Lower leg skin (tissue), 4 donors: ENCODE data around the gene UBE3D. TPM values are rescaled to one million over a fixed set of nuclear protein-coding genes. Genes with fewer than 3 reads are reported as not detected.
"Not testable (repeated sequence)": the region's sequence is repeated elsewhere in the genome, so short reads cannot be mapped to it uniquely, and the experiment has no call there.

Experiments
- DNase-seq, 2 donors: peaks; one replicate each; pipeline ENCODE4 v3.0.0-alpha.2; 2019; ENCODE audit warnings: low spot score in 2 of 2
- H3K4me3 ChIP-seq: fragments of 200-600 bp; sonication (generic); 2 replicates; pipeline ENCODE4 v1.5.1; 2017; ENCODE audit warnings: mild to moderate bottlenecking, low read depth; ENCODE audit not compliant: poor library complexity, severe bottlenecking
- POLR2A ChIP-seq, 2 donors: fragments of 450-650 bp; IDR thresholded peaks; one replicate each; pipeline ENCODE4 v1.6.1; 2016 to 2017; ENCODE audit warnings: antibody characterized with exemption in 2 of 2, mild to moderate bottlenecking in 1 of 2, moderate library complexity in 1 of 2
- WGBS, 2 donors: methylation state at CpG; one replicate each; pipeline ENCODE4 v1.1.5; 2018; 5-methylcytosine and 5-hydroxymethylcytosine counted together
- intact Hi-C: fragments of 100-400 bp; cut with DNase I; formaldehyde crosslinking; loops from one replicate; pipeline ENCODE4 v1.15.0; 2023; ENCODE audit warnings: low total_unique reads
- total RNA-seq, 4 donors: library from RNA; depleted of rRNA; stranded (reverse); fragments of >200 nt; gene quantifications; one replicate each; pipeline ENCODE4 v1.1.0, GENCODE V29; 2016
- TF ChIP-seq, protein P1 (sequence below), 3 donors: fragments of 450-650 bp; IDR thresholded peaks; one replicate each; pipeline ENCODE4 v1.5.1; 2016; ENCODE audit warnings: antibody characterized with exemption in 3 of 3, mild to moderate bottlenecking in 3 of 3, moderate library complexity in 2 of 3

UBE3D gene
- total RNA-seq, 4 donors from 2014 or later, result 5.1 to 5.8 (median 5.2) TPM

DNA sequence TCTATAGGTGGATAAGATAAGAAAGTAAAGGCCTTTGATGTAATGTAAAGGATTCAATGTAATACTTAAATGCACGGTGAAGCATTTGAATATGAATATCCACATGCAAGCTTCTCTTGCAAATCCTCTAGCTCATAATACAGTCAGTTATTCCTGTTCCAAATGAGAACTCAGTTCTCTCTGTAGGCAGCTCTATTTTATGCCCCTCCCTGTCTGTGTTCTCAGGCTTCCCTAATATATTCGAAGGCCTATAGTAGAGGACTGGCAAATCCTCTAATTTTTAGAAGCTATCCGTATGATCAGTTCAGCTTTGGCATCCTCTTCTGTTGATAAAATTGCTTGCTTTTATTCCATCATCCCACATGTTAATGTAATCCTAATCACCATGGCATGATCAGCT, 200.2 kb downstream of the UBE3D start:
- TF ChIP-seq POLR2A (IDR thresholded peaks at IDR 0.05), result no peak
- TF ChIP-seq, protein P1, sequence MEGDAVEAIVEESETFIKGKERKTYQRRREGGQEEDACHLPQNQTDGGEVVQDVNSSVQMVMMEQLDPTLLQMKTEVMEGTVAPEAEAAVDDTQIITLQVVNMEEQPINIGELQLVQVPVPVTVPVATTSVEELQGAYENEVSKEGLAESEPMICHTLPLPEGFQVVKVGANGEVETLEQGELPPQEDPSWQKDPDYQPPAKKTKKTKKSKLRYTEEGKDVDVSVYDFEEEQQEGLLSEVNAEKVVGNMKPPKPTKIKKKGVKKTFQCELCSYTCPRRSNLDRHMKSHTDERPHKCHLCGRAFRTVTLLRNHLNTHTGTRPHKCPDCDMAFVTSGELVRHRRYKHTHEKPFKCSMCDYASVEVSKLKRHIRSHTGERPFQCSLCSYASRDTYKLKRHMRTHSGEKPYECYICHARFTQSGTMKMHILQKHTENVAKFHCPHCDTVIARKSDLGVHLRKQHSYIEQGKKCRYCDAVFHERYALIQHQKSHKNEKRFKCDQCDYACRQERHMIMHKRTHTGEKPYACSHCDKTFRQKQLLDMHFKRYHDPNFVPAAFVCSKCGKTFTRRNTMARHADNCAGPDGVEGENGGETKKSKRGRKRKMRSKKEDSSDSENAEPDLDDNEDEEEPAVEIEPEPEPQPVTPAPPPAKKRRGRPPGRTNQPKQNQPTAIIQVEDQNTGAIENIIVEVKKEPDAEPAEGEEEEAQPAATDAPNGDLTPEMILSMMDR (IDR thresholded peaks at IDR 0.05), result no peak
- no peak for DNase-seq
- WGBS, 2 donors, result 73 to 84% methylated on average over 3 of the region's 3 CpGs
- intact Hi-C loops, result no loop called here
- no peak overlapping the region for H3K4me3 ChIP-seq

DNA sequence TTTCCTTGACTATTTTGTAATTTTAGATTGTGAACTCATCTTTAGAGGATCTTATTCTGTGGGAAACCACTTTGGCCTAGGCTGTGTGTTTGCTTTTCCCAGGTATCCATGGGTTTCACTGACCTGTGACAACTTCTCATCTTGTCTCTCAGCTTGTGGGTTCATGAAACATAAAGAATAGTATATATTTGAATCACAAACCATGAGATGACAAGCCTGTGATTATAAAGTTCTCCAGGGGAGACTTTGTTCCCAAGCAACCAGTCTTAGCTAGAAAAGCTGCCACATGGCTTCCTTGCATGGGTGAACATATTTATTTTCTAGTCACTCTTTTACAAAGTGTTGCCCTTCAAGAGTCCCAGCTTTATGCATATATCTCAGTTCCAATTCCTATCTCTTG, 201.9 kb downstream of the UBE3D start:
- no peak overlapping the region for H3K4me3 ChIP-seq
- TF ChIP-seq, protein P1 (IDR thresholded peaks at IDR 0.05), result no peak
- no peak for TF ChIP-seq POLR2A (IDR thresholded peaks at IDR 0.05)
- no peak for DNase-seq
- intact Hi-C loops, result no loop called here

DNA sequence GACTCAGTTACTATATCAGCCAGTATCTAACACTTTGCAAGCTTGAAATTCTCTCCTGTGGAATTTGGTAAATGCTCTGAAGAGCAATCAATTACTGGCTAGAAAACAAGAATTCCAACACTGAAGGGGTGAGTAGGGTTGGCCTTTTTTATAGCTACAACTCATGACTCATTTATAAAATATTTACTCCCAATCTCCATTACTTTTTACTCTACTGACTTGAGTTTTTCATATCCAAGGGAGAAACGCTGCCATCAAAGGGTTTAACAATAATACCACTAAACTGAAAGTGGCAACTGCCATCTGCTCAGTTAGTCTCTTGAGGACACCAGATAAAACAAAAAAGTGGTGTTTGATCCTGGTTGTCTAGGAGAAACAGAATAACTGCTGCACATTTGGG, 203.1 kb downstream of the UBE3D start:
- H3K4me3 ChIP-seq, result no peak overlapping the region
- WGBS, 2 donors, result 10 to 36% methylated on average over 1 of the region's 1 CpG
- no peak for DNase-seq
- no peak for TF ChIP-seq POLR2A (IDR thresholded peaks at IDR 0.05)
- TF ChIP-seq, protein P1 (IDR thresholded peaks at IDR 0.05), result no peak
- intact Hi-C loops, result no loop called here

DNA sequence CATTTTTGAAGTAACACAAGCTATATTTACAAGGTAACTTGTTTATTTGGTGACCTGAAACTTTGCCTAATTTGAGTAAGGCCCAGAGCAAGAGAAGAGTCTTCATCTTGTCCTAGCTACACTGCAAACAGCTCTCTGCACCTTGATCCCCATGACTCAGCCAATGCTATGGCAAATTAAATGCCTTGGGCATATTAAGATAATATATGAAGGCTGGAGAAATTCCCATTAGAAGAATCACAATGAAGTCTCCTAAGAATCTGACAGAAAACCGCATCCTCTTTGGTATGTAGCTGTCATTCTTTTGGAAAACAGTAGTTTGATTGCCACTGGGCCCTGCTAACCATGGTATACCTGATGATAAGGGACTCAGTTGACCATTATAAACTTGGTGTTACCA, 204.5 kb downstream of the UBE3D start:
- intact Hi-C loops, result no loop called here
- no peak overlapping the region for H3K4me3 ChIP-seq
- 59 to 71% methylated on average over 1 of the region's 1 CpG for WGBS, 2 donors
- no peak for TF ChIP-seq POLR2A (IDR thresholded peaks at IDR 0.05)
- TF ChIP-seq, protein P1 (IDR thresholded peaks at IDR 0.05), result no peak
- DNase-seq, result no peak

DNA sequence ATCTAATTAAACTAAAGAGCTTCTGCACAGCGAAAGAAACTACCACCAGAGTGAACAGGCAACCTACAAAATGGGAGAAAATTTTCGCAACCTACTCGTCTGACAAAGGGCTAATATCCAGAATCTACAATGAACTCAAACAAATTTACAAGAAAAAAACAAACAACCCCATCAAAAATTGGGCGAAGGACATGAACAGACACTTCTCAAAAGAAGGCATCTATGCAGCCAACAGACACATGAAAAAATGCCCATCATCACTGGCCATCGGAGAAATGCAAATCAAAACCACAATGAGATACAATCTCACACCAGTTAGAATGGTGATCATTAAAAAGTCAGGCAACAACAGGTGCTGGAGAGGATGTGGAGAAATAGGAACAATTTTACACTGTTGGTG, 209.6 kb downstream of the UBE3D start:
- intact Hi-C loops, DNase-seq, H3K4me3 ChIP-seq: not testable (repeated sequence)
- WGBS, 2 donors, result 91 to 94% methylated on average over 5 of the region's 5 CpGs

DNA sequence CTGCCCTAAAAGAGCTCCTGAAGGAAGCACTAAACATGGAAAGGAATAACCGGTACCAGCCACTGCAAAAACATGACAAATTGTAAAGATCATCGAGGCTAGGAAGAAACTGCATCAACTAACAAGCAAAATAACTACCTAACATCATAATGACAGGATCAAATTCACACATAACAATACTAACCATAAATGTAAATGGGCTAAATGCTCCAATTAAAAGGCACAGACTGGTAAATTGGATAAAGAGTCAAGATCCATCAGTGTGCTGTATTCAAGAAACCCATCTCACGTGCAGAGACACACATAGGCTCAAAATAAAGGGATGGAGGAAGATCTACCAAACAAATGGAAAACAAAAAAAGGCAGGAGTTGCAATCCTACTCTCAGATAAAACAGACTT, 212.7 kb downstream of the UBE3D start:
- DNase-seq, intact Hi-C loops, H3K4me3 ChIP-seq: not testable (repeated sequence)
- 79 to 83% methylated on average over 3 of the region's 3 CpGs for WGBS, 2 donors

DNA sequence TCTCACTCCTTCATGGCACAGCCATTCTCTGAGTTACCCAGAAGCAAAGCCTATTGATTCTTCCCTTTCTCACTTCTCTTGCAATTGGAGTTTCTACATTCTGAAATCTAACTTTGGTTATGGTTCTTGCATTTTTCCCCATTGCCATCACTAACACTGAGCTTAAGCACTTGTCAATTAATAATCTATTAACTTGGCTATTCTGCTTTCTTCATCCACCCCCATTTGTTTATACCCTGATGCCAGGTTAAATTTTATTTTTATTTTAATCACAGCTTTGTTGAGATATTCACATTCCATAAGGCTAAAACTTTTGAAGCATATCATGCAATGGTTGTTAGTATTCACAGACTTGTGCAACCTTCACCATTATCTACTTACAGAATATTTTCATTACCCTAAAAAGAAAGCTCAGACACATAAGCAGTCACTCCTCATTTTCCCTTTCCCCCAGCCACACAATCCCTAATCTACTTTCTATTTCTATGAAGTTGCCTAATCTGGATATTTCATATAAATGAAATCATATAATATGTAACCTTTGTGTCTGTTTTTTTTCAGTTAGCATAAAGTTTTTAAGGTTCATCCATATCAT, 222.3 kb downstream of the UBE3D start:
- H3K4me3 ChIP-seq, result no peak overlapping the region
- intact Hi-C loops, result no loop called here
- no peak for DNase-seq
- TF ChIP-seq POLR2A (IDR thresholded peaks at IDR 0.05), result no peak
- TF ChIP-seq, protein P1 (IDR thresholded peaks at IDR 0.05), result no peak
